ENCODE results near the gene SRBD1.

The SRBD1 gene

DNA sequence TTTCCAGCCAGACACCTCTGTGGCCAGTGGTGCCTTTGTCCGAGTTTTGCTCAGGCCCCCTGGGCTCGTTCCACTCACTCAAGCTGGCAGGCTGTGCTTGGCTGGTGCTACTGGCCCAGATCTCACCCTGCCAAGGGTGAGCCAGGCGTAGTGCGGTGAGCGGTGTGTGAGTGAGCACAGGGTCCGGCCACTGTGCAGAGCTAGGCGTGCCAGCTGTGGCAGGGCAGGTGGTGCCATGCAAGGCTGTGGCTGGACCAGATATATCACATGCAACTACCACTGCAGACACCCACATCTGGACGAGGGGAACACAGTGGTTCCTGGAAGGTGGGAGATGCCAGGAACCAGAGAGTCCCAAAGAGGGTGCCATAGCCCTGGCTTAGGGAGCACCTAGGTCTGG is 70.1 kb downstream of the SRBD1 start:
- DNase-seq = no peak

GRCh38 chr2:45533771-45534170 is 77.3 kb downstream of the SRBD1 start:
- no peak for DNase-seq

DNA sequence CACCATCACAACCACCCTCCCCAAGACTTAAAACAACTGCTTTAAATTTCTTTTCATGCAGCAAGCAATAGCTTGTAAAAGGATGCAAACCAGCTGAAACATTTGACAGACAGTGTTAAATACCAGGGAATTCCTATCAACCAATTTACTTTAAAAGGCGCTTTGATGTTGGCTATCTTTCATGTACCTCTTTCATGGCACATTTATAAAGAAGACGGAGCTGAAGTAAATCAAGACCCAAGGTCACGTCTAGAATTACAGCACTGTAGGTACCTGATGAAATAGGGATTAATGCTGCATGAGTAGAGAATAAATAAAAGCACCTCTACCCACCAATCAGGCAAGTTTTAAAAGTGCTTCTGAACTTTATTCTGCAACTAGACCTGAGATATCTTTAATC is 78.9 kb downstream of the SRBD1 start:
- DNase-seq = no peak

DNA sequence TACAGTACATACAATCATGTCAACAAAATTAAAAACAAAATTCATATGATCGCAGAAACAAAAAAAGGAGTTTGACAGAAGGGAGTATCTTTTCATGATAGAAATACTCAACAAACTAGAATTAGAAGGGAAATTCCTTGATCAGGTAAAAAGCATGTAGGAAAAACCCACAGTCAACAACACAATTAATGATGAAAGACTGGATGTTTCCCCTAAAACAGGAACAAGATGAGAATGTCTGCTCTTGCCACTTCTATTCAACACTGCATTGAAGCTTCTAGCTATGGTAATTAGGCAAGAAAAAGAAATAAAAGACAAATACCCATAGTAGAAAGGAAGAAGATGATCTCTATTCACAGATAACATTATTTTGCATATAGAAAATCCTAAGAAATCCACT is 87.1 kb downstream of the SRBD1 start:
- DNase-seq = no peak

- no peak for DNase-seq
Measured at GRCh38 chr2:45518546-45518945, 92.5 kb downstream of the SRBD1 start.

- DNase-seq = no peak
Measured at GRCh38 chr2:45510701-45511420, 100.2 kb downstream of the SRBD1 start.

DNA sequence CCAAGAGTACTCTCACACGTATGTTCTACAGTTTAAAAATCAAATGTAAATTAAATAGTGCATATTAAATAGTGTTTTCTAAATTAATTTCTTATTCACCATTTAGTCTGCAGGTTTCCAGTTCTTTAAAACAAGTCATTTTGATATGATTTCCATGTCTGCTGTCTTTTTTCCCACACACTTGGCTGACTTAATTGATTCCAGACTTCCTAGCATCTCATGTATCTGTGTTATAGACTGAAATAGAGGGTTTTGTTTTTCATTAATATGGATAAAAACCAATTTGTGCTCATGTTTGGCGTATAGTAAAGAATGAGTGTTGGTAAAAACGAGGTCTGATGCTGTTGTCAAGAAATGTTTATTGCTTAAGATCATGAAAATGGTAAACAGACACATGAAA is 104.3 kb downstream of the SRBD1 start:
- DNase-seq = no peak

- DNase-seq = no peak
Measured at GRCh38 chr2:45505138-45505537, 105.9 kb downstream of the SRBD1 start.

DNA sequence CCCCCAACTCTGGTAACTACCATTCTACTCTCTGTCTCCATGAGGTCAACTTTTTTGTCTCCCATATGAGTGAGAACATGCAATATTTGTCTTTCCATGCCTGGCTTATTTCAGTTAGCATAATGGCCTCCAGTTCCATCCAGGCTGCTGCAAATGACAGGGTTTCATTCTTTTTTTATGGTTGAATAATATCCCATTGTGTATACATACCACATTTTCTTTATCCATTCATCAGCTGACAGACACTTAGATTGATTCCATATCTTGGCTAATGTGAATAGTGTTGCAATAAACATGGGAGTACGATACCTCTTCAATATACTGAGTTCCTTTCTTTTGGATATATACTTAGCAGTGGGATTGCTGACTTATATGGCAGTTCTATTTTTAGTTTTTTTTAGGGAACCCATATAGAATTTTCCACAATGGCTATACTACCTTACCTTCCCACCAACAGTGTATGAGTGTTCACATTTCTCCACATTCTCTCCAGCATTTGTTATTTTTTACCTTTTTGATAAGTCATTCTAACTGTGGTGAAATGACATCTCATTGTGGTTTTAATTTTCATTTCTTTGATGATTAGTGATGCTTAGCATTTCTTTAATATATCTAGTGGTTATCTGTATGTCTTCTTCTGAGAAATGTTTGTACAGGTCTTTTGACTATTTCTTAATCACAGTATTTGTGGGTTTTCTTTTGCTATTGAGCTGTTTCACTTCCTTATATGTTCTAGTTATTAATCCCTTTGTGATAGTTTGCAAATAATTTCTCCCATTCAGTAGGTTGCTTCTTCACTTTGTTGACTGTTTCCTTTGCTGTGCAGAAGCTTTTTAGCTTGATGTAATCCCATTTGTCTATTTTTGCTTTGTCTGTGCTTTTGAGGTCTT is 112.2 kb downstream of the SRBD1 start:
- peak in 1 of 2 experiments; percentile 11 for DNase-seq

GRCh38 chr2:45497355-45497754 is 113.7 kb downstream of the SRBD1 start:
- no peak for DNase-seq

GRCh38 chr2:45496869-45497268 is 114.2 kb downstream of the SRBD1 start:
- DNase-seq = no peak

DNA sequence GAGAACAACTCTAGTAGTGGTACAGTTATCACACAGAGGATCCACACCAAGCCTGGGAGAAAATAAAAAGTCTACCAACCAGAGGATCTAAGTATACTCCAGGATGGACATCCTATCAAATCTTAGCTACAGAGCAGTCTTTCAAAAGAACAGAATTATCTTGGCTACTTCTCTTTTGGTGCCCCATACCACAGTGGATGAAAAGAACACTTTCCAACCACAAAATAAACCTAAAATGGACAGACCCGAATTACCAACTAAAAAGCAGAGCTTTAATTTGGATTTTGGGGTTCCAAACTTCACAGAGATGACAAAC is 116.1 kb downstream of the SRBD1 start:
- no peak for DNase-seq

DNA sequence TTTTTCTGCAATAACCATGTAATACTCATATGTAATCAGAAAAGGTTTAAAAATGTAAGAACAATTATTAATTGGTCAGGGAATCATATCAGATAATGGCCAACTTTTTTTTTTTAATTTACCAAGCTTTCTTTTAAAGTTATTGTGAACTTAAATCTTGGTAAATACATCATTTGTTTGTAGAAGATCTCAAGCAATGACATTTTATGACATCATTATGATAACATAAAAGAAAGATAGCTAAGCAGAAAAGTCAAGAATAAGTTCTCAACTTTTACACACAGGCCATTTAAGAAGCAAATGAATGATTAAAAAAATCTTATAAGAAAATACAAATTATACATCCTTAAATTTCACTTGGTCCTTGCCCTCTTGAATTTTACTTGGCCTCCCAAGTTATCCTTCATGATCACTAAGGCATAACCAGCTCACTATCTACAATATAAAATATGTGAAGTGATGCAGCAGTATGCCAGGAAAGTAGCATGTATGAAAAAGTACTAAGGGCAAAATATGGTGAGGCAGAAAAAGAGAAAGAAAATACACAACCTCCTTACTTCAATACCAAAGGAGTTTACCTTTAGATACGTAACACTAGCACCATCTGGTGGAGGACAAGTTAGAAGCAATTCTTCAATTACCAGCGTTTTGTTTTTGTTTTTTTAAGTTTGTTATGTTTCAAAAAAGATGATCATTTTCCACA is 116.6 kb downstream of the SRBD1 start:
- DNase-seq = peak; percentile 53 to 68

- no peak for DNase-seq
Measured at GRCh38 chr2:45484965-45485364, 126.1 kb downstream of the SRBD1 start.

DNA sequence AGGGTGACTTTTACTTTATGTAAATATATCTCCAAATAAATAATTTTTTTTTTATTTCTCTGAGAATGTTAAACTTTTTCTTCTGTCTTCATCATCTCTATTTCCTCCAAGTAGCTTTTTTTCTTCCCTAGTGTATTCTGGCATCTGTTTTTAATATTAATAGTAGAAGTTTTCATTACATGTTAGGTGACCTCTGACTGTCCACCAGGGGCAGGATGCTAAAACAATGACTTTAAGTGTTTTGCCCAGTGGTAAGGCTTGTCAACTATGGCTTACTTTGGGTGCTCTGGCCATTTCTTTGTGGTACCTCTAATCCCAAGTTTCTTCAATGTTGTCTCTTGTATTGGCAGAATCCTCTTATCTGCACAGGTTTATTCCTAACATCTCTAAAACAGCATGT is 127.1 kb downstream of the SRBD1 start:
- DNase-seq = no peak

- DNase-seq = no peak
Measured at GRCh38 chr2:45477546-45477945, 133.5 kb downstream of the SRBD1 start.

DNA sequence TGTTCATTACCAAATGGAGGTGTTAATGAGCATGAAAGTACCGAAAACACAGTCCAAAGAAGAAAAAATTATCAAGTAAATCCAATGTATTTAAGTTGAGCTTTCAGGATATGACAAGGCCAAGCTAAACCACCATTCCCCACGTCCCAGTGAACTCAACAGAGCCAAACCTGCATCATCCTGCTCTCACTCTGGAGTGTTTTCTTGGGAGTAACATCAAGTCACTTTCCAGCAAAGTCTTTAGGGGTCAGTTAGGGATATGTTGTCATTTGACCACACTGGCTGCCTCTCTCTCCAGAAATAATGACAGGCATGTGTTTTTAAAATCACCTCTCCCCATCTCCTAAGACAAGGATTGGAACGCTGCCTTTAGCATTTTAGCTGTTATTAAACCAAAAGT is 140.5 kb downstream of the SRBD1 start:
- DNase-seq = no peak

DNA sequence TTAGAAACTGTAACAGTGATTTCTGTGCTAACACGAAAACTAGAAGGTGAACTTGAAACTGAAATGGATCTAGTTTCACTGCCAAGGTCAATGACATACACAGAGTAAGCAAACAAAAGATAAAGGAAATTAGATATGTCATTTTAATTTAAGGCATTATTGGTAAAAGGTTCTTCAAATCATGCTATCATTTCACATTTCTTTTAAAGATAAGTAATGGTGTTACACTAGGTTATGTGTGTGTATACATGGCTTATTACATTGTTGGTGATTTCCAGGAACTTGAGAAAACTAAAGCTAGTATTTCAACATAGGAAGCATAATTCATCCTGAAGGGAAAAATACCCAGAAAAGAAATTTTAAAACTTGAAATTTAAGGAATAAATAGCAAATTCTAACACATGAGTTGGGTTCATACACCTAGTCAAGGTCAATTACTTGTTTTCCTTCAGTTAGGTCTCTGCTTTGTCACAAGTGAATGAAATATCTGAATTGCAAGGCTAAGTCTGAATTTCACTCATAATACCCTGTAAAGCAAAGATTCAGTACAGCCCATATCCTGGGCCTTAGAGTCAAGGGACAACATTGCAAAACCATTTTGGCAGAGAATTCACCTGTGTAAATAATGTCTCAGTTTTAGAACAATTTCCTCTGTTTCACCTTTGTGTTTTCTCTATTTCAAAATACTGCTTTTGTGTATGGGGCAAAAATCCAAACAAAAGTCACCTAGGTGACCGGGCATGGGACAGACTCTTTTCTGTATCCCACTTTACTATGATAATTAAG is 141.6 kb downstream of the SRBD1 start:
- peak; percentile 13 to 34 for DNase-seq

- no peak for DNase-seq
Measured at GRCh38 chr2:45468279-45468678, 142.8 kb downstream of the SRBD1 start.

- no peak for DNase-seq
Measured at GRCh38 chr2:45466053-45466452, 145.0 kb downstream of the SRBD1 start.

- DNase-seq = no peak
Measured at GRCh38 chr2:45460825-45461224, 150.2 kb downstream of the SRBD1 start.

DNA sequence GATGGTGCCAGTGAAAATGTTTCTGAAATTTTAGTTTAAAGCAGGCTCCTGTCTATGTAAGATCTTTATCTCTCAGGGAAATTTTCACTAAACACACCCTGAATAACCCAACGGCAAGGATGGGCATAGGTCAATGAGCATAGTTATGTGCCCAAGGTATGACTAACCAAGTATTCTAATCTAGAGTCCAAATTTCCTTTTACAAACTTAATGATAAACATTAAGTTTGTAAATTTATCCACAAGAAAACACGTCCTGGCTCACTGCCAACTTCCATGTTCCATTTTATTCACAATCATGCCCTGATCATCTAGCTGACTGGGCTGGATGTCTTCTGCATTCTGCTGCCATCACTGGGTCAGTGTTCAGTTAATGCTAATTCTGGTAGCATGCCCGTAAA is 151.2 kb downstream of the SRBD1 start:
- no peak for DNase-seq

All from SHP77 (cell line).